ENCODE measurements around the gene SEC14L1.
A peak's percentile ranks its signal among the peaks of the same experiment; 100 is the strongest.

SEC14L1 gene

DNA sequence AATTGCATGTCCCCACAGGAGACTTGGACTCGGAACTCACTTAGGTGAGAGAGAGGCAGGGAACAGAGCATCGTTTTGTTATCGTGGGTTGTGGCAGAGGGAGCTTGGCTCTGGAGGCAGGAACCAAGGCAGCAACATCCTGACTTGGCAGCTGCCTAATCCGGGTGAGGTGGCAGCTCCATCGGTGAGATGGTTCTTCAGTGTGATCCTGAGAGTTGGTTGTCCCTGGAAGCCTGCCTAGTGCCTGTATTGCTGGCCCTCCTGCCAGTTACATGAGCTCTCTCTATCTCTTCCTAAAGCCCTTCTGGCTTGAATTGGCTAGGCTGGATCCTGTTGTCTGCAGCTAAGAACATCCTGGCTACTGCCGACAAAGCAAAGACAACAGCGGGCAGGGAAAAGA lies 19.9 kb upstream of the SEC14L1 start (continued):
- TF ChIP-seq, protein P1, sequence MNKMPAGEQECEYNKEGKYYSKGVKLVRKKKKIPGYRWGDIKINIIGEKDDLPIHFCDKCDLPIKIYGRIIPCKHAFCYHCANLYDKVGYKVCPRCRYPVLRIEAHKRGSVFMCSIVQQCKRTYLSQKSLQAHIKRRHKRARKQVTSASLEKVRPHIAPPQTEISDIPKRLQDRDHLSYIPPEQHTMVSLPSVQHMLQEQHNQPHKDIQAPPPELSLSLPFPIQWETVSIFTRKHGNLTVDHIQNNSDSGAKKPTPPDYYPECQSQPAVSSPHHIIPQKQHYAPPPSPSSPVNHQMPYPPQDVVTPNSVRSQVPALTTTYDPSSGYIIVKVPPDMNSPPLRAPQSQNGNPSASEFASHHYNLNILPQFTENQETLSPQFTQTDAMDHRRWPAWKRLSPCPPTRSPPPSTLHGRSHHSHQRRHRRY (tag by site-specific recombination; IDR thresholded peaks at IDR 0.05), result no peak
- TF ChIP-seq, protein P2, sequence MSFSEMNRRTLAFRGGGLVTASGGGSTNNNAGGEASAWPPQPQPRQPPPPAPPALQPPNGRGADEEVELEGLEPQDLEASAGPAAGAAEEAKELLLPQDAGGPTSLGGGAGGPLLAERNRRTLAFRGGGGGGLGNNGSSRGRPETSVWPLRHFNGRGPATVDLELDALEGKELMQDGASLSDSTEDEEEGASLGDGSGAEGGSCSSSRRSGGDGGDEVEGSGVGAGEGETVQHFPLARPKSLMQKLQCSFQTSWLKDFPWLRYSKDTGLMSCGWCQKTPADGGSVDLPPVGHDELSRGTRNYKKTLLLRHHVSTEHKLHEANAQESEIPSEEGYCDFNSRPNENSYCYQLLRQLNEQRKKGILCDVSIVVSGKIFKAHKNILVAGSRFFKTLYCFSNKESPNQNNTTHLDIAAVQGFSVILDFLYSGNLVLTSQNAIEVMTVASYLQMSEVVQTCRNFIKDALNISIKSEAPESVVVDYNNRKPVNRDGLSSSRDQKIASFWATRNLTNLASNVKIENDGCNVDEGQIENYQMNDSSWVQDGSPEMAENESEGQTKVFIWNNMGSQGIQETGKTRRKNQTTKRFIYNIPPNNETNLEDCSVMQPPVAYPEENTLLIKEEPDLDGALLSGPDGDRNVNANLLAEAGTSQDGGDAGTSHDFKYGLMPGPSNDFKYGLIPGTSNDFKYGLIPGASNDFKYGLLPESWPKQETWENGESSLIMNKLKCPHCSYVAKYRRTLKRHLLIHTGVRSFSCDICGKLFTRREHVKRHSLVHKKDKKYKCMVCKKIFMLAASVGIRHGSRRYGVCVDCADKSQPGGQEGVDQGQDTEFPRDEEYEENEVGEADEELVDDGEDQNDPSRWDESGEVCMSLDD (tag by site-specific recombination; IDR thresholded peaks at IDR 0.05), result no peak
- TF ChIP-seq ZNF302 (tag by site-specific recombination; IDR thresholded peaks at IDR 0.05; ENCODE audit: low read depth) (no peak), ZNF555 (tag by site-specific recombination; conservative IDR thresholded peaks at IDR 0.05) (no peak)
- TF ChIP-seq, protein P3, sequence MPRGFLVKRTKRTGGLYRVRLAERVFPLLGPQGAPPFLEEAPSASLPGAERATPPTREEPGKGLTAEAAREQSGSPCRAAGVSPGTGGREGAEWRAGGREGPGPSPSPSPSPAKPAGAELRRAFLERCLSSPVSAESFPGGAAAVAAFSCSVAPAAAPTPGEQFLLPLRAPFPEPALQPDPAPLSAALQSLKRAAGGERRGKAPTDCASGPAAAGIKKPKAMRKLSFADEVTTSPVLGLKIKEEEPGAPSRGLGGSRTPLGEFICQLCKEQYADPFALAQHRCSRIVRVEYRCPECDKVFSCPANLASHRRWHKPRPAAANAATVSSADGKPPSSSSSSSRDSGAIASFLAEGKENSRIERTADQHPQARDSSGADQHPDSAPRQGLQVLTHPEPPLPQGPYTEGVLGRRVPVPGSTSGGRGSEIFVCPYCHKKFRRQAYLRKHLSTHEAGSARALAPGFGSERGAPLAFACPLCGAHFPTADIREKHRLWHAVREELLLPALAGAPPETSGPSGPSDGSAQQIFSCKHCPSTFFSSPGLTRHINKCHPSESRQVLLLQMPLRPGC (tag by site-specific recombination; IDR thresholded peaks at IDR 0.05), result no peak
- TF ChIP-seq, protein P4, sequence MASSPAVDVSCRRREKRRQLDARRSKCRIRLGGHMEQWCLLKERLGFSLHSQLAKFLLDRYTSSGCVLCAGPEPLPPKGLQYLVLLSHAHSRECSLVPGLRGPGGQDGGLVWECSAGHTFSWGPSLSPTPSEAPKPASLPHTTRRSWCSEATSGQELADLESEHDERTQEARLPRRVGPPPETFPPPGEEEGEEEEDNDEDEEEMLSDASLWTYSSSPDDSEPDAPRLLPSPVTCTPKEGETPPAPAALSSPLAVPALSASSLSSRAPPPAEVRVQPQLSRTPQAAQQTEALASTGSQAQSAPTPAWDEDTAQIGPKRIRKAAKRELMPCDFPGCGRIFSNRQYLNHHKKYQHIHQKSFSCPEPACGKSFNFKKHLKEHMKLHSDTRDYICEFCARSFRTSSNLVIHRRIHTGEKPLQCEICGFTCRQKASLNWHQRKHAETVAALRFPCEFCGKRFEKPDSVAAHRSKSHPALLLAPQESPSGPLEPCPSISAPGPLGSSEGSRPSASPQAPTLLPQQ (tag by site-specific recombination; IDR thresholded peaks at IDR 0.05), result no peak

DNA sequence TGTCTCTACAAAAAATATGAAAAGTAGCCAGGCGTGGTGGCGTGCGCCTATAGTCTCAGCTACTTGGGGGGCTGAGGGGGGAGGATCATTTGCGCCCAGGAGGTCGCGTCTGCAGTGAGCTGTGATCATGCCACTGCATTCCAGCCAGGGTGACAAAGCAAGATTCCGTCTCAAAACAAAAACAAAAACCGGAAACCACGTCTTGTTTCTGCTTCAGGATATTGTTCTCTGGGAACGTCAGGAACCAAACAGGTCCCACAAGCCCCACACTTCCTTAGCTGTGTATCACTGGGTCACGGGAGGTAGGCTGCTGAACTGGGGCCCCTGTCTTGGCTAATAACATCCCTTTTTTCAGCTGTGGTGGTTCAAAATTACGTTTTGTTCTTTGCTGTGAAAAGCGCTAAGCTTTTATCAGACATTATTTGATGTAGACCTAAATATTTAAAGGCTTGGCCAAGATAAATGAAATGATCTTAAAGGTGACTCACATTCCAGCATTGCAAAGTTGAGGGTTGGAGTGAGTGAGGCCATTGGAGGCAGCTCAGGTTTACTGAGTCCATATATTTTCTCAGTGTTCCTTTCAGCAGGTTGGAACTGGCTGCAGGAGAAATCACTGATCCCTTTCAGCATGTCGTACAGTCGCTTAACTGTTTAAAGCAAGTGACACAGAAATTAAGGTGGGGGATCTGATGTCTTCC lies 16.4 kb upstream of the SEC14L1 start:
- H3K27ac ChIP-seq (ENCODE audit: extremely low read depth, low read depth, low read length), result no peak overlapping the region; the same call in 1 of the 2 replicates
- H3K9me3 ChIP-seq (ENCODE audit: control insufficient read depth, insufficient read depth, low read depth, low read length), result no peaks in the 10 kb centered on the region
- ChIA-PET POLR2A (interaction anchor here (2.4 to 2.9 kb wide), 2 partner anchors 16 to 36 kb away, joined by 13 to 26 read pairs; partner anchors contain the start of gene SEC14L1), CTCF (interaction anchor here (0.7 to 2.4 kb wide), 8 partner anchors 15 to 123 kb away, joined by 3 to 8 read pairs (median 3); partner anchors contain the start of gene SEC14L1)
- TF ChIP-seq, protein P5, sequence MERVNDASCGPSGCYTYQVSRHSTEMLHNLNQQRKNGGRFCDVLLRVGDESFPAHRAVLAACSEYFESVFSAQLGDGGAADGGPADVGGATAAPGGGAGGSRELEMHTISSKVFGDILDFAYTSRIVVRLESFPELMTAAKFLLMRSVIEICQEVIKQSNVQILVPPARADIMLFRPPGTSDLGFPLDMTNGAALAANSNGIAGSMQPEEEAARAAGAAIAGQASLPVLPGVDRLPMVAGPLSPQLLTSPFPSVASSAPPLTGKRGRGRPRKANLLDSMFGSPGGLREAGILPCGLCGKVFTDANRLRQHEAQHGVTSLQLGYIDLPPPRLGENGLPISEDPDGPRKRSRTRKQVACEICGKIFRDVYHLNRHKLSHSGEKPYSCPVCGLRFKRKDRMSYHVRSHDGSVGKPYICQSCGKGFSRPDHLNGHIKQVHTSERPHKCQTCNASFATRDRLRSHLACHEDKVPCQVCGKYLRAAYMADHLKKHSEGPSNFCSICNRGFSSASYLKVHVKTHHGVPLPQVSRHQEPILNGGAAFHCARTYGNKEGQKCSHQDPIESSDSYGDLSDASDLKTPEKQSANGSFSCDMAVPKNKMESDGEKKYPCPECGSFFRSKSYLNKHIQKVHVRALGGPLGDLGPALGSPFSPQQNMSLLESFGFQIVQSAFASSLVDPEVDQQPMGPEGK (tag by site-specific recombination; IDR thresholded peaks at IDR 0.05), result 0 out of 2 replicates have a peak, but pooled peaks have one; percentile 29
- TF ChIP-seq GLIS1 (tag by site-specific recombination; IDR thresholded peaks at IDR 0.05) (peak; percentile 66), ZXDB (tag by site-specific recombination; IDR thresholded peaks at IDR 0.05) (no peak), GLIS2 (tag by site-specific recombination; IDR thresholded peaks at IDR 0.05) (peak; percentile 21; the same call in 1 of the 2 replicates)
- TF ChIP-seq, protein P6, sequence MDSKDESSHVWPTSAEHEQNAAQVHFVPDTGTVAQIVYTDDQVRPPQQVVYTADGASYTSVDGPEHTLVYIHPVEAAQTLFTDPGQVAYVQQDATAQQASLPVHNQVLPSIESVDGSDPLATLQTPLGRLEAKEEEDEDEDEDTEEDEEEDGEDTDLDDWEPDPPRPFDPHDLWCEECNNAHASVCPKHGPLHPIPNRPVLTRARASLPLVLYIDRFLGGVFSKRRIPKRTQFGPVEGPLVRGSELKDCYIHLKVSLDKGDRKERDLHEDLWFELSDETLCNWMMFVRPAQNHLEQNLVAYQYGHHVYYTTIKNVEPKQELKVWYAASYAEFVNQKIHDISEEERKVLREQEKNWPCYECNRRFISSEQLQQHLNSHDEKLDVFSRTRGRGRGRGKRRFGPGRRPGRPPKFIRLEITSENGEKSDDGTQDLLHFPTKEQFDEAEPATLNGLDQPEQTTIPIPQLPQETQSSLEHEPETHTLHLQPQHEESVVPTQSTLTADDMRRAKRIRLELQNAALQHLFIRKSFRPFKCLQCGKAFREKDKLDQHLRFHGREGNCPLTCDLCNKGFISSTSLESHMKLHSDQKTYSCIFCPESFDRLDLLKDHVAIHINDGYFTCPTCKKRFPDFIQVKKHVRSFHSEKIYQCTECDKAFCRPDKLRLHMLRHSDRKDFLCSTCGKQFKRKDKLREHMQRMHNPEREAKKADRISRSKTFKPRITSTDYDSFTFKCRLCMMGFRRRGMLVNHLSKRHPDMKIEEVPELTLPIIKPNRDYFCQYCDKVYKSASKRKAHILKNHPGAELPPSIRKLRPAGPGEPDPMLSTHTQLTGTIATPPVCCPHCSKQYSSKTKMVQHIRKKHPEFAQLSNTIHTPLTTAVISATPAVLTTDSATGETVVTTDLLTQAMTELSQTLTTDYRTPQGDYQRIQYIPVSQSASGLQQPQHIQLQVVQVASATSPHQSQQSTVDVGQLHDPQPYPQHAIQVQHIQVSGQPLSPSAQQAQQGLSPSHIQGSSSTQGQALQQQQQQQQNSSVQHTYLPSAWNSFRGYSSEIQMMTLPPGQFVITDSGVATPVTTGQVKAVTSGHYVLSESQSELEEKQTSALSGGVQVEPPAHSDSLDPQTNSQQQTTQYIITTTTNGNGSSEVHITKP (tag by site-specific recombination; IDR thresholded peaks at IDR 0.05), result no peak
- H3K4me1 ChIP-seq (ENCODE audit: control insufficient read depth, insufficient read depth, low read length), result no peaks in the 10 kb centered on the region; the same call in 1 of the 2 replicates
- H3K4me3 ChIP-seq (ENCODE audit: low read depth, low read length), result no peak overlapping the region
- H3K36me3 ChIP-seq (ENCODE audit: control insufficient read depth in 2 of 2, insufficient read depth in 1 of 2, low read length in 2 of 2), result no peaks in the 10 kb centered on the region
